Measurements from ENCODE around the gene SEMA5B.

Gene SEMA5B

DNA sequence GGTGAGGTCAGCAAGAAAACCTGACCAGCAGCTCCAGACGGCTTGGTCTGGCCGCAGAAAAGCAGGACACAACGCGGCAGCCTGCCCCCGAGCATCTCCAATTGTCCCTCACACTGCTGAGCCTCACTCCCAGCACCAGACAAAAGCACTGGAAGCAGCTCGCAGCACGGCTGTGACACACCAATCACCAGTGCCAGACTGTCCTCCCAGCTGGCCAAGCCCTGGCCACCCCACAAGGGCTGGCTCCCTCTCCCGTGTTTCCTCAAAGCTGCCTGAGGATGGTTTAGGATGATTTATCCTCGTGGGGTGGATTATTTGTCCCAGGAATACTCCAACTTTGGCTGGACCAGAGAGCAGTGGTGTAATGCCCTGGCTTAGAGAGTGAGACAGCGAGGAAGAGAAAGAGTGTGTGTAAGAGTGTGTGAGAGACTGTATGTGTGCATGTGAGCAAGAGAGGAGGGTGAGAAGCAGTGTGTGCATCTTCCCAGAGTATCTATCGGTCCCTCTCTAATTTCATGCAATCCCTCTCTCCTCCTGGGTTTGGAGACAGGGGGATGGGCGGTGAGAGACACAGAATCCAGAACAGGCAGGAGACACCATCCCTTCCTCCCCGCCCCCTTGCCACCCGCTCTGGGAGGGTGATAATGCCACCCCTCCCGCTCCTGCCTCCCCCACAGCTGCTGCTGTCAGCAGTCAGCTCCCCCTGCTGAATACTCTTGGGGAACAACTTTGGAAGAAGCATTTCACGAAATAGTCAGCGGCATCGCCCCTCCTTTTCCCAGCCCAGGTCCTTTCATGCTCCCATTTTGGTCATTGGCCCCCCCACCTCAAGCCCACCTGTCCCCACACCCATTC is 34.2 kb downstream of the SEMA5B start:
- DNase-seq: no peak

DNA sequence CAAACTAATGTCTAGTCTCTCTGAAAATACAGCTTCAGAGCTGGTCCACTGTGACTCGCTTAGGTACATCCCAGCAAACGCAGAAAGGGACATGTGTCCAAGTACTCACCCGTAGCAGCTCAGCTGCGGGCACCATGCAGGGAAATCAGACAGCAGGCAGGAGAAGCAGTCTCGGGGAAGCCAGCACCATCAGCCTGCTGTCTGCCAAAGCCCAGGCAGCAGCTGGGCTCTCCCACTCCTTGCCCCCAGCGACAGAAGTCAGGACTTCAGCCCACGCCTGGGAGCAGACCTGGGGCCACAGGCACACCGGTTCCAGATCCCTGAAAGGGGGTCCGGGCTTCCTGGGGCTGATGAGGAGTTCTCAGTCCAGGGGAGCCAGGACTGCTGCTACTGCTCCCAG is 34.9 kb downstream of the SEMA5B start:
- no peak for DNase-seq

DNA sequence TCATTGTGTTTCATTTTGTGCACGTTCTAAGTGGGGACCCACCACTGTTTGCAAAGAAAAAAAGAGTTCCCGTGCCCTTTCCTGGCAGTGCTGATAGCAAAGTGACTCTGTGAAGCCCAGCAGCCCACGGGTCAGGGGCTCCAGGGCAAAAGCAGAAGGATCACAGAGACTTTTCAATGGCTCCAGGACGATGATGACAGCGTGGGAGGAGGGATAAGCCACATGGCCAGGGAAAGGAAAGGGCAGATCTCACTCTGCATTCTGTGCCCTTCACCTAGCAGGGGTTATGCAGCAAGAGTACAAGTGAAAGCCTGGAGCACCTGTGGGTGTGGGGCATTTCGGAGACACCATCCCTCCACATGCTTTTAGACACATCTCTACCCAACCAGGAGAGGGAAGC is 35.4 kb downstream of the SEMA5B start:
- no peak for DNase-seq

- no peak for DNase-seq
Observed at GRCh38 chr3:122991236-122991985, 36.2 kb downstream of the SEMA5B start.

- no peak for DNase-seq
Observed at GRCh38 chr3:122989856-122990575, 37.5 kb downstream of the SEMA5B start.

- no peak for DNase-seq
Observed at GRCh38 chr3:122988508-122988907, 39.1 kb downstream of the SEMA5B start.

DNA sequence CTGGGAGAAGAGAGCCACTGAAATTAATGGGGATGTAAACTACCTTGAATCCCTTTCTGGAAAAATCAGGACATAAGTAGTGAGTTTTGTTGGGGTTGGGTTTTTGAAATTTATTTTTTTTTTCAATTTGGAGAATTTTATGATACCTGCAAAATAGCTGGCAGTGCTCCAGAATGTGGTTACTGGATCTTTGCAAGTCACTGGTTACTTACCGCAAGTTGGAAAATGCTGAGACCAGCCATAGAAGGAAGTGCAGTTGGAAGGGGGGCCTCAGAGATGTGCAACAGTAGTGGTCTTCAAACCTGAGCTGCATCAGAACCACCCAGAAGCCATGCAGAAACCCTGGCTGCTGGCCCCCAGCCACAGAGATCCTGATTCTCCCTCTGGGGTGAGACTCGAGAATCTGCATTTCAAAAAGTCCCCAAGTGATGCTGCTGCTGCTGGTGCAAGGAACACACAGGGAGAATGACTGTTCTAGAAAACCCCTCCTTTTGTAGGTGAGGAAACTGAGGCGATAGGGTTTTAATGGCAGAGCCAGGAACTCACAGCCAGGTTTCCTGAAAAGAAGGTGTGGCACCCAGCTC is 39.7 kb downstream of the SEMA5B start:
- DNase-seq: no peak

GRCh38 chr3:122987231-122987630 is 40.3 kb downstream of the SEMA5B start:
- DNase-seq: no peak

- DNase-seq: no peak
Observed at GRCh38 chr3:122986693-122987179, 40.8 kb downstream of the SEMA5B start.

DNA sequence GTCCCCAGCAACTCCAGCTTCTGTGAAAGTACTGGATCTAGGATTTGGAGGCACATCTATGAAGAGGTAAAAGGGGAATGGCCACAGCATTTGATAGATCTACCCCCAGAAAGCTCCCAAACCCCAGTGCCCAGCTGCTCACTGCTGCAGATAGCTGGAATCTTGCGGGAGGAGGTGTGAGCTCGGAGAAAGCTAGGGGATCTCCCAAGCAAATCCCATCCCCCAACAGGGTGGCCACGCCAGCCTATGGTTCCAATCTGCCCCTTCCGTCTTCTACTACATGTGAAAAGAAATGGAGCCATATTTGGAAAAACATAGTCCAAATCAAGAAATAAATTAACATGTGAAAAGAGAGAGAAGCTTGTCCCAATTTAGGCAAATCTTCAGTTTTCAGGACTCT is 42.0 kb downstream of the SEMA5B start:
- no peak for DNase-seq

- no peak for DNase-seq
Observed at GRCh38 chr3:122984650-122985049, 42.9 kb downstream of the SEMA5B start.

DNA sequence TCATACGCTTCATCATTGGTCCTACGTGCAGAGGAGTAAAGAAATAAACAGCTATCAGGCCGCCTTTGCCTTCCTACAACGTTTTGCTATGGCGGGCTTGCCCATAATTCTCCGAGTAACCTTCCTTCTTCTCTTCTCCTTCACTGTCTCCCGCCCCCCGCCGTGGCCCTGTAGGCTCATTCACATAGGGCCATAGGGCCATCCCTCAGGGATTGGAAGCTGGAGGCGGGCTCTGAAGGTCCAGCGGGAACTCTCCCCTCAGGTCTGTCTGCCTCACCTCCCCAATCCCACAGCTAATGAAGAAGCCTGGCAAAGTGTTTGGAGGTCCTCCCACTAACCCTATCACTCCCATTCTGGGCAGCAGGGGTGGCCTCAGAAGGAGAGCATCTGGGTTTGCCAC is 43.6 kb downstream of the SEMA5B start:
- DNase-seq: no peak

DNA sequence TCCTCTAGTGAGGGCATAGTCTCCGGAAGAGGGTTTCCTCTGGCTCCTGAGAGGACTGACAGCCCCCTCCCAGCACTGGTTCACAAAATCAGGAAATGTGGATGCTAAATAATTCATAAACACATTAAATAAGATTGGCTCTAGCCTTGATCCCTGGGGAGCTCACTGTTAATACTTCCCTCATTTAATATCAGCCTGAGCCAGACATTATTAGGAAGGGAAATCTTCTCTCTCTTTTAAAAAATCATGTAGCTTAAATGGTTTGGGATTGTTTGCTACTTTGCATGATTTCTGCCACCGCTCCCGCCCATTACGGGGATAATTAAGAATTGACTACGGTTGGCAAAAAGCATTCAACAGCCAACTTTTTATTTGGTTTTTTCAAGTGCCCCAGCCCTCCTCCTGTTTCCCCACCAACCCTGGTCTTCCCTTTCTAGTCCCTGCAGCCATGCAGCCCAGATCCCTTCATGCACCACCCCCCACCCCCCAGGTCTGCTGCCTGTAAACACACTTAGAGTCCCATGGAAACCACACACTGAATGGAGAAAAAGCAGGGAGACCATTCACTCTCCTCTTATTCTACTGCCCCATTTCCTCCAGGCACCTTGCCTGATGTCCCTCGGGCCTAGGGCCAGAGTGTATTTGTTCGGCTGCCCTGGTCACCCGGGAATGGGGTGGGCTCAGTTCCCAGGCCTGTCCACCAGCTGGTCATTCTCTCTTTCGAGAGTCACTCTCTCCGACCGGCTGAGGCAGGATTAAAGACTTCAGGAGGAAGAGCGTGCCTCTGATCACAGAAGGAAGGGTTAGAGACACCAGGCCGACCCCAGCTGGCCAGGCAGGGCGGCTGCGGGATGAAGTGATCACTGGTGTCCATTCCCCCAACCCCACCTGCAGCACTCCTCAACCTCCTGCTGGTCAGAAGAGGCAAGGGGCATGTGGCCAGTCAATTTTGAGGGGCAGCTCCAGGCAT is 45.1 kb downstream of the SEMA5B start:
- no peak for DNase-seq

GRCh38 chr3:122979211-122979610 is 48.4 kb downstream of the SEMA5B start:
- peak; percentile 67 for DNase-seq

GRCh38 chr3:122978569-122978968 is 49.0 kb downstream of the SEMA5B start:
- DNase-seq: no peak

- DNase-seq: no peak
Observed at GRCh38 chr3:122977746-122978466, 49.7 kb downstream of the SEMA5B start.

GRCh38 chr3:122975924-122976293 is 51.7 kb downstream of the SEMA5B start:
- DNase-seq: no peak

DNA sequence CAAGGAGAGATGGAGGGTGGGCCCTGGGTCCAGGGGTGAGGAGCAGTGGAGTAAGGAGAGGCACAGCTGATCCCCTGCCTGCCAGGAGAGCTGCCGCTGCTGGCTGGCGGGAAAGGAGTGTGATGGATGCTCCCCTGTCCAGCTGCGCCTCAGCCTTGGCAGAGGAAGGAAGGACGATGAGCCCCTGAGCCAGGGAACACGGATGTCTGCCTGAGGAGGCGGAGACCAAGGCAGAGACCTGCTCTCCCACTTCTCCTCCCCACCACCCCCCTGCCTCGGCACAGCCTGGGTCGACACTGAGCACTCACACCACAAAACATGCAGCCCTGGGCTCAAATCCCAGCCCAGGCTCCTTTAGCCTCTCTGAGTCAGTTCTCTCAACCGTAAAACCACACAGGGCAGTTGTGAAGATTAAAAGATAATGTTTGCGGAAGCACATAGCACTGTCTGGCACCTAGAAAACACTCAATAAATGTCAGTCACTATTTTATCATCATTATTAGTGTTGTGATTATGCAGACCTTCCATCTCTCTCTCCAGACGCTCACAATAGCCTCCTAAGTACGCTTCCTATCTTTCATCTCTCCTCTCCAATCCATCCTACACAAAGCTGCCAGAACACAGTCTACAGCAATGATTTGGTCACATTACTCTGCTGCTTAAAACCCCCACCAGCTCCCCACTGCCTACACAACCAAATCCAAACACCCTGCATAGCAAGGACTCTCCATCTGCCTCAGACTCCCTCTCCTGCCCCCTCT is 52.2 kb downstream of the SEMA5B start:
- DNase-seq: no peak

- DNase-seq: no peak
Observed at GRCh38 chr3:122974764-122975162, 52.8 kb downstream of the SEMA5B start.

DNA sequence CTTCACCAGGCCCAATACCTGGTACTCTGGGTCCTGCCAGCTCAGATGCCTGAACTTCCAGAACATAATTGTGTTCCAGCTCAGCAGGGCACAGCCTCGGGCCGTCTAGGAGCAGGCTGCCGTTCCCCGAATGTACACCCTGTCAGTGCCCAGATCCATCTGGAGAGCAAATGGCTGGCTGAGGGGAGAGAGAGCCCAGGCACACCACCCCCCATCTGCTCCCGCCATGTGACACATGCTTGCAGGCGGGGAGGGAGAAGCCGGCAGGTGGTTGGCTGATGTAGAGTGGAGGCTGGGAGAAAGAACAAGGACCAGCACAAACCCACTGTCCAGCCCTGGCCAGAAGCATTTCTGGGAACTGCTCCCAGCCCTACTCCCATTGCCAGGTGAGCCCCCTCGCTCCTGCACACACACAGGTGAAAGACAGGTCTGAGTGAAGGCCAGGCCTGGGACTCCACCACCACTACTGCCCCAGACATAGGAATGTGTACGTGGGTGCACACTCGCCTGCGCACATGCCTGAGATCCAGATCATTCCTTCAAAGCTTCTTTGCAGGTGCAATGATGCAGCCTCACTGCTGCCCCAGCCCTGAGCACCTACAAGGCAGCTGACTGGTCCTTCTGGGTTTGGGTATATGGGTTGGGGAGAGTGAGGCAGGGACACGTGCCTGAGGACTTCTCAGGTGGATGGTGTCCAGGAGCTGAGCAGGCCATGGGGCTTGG is 53.5 kb downstream of the SEMA5B start:
- no peak for DNase-seq

All from inflammatory macrophage treated with lipopolysaccharide for 4 hours (primary cell).